Activated CD4-positive, CD25-positive, alpha-beta regulatory T cell (primary cell): ENCODE data around the gene ARHGEF19.
A peak's percentile ranks its signal among the peaks of the same experiment; 100 is the strongest.
"Not testable (repeated sequence)": the region's sequence is repeated elsewhere in the genome, so short reads cannot be mapped to it uniquely, and the experiment has no call there.

ENCODE experiments used
- DNase-seq, 4 experiments: peaks; one replicate each; lab custom pipeline; 2025; lab: John Stamatoyannopoulos, UW

ARHGEF19 gene

DNA sequence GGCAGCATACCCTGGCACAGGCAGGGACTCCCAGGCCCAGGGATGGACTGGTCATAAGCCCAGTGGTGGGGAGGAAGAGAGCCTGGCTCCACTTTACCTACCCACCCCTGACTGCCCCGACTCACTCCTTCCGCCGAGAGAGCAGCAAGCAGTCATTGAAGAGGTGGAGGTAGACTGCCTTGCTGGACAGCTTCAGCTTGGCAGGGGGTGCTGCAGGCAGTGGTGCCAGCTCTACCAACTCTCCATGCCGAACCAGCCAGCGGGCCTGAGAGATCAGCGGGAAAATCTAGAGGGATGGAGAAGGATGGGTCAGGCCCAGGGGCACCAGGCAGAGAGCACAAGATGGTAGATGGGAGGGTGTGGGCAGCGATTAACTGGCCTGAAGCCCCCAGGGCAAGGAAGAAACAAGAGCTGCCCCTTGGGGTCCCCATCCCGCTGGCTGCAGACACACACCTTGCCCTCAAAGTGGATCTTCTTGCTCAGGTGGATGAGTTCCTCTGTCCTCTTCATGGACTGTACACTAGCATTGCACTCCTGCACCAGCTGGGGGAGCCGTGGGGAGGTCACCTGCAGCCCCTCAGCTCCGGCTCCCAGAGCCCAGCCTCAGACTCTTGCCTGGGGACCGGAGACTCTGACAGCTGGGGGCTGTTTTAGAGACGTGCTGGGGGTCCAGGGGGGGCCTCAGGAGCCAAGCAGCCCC is 7.7 kb downstream of the ARHGEF19 start:
- peak in 1 of 4 experiments; percentile 22 for DNase-seq

DNA sequence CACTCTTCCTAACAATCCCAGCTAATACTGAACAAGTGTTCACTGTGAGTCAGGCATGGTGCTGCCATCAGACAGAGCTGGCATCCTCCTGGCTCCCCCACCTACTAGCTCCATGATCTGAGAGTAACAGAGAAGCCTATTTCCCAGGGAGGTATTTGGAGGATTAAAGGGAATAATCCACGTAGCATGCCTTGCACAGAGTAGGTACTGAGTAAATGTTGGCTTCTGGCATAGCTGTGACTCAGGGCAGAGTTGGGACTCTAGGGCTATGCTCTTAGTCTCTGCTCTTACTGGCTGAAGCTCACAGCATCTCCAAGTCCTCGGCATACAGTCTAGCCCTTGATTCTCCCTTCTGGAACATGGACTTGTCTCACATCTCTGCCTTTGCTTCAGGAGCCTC is 8.2 kb downstream of the ARHGEF19 start:
- no peak for DNase-seq

DNA sequence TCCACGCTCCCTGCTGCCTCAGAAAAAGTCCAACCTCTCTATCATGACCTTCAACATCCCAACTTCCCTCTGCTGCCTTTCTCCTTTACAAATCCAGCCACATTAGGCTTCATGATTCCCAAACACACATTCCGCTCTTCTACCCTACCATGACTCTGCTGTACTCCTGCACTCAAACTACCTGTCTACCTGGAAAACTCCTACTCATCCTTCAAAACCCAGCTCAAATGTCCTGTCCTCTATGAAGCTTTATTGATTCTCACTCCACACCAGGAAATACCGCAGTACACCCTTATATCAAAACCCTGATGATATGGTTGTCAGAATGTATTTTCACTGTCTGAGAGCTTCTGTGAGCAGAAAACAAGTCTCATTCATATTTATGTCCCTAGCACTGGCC is 8.9 kb downstream of the ARHGEF19 start:
- no peak for DNase-seq

DNA sequence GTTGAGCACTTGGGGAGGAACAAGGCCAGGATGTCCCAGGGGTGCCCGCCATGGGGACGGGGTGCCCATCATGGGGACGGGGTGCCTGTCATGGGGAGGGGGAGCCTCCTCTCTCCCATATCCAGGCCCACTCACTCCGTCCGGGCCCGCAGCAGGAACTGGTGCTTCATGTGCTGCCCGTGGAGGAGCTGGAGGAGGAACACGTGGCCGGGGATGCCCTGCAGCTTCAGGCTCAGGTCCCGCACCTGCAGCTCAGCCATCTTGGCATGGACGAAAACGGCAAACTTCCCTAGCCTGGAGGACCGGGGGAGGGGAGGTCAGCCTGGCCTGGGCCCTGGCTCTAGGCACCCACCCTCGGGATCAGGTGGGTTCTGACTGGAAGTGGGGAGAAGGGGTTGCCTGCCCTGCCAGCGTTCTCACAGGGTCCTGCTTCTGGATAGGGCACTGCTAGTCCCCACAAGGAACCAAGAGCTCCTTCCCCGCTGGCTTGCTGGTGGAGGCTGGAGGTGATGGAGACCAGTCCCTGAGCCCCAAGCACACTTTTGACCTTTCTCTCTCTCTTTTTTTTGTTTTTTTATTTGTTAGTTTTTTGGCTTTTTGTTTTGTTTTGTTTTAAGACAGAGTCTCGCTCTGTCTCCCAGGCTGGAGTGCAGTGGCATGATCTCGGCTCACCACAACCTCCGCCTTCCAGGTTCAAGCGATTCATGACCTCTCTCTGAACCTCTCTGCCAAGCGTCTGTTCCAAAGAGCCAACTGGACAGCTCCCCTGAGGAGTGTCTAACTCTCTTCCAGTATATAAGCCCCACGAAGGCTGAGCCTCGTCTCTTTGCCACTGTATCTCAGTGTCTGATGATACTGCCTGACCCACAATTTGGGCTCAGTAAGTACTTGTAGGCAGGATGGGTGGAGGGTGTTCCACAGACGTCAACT is 9.9 kb downstream of the ARHGEF19 start:
- no peak for DNase-seq

DNA sequence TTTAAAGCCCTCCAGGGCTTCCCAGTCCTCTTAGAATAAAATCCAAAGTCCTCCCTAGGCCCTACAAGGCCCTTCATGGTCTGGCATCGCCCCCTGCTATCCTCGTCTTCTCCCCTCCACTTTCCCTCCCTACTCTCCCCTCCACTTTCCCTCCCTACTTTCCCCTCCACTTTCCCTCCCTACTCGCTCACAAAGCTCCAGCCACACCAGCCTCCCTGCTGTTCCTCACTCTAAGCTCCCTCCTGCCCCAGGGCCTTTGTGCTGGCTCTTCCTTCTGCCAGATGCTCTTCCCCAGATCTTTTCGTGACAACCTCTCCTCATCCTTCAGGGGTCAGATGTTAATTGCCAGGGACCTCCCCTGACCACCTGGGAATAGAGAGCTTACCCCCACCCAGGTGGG is 12.8 kb downstream of the ARHGEF19 start:
- no peak for DNase-seq

DNA sequence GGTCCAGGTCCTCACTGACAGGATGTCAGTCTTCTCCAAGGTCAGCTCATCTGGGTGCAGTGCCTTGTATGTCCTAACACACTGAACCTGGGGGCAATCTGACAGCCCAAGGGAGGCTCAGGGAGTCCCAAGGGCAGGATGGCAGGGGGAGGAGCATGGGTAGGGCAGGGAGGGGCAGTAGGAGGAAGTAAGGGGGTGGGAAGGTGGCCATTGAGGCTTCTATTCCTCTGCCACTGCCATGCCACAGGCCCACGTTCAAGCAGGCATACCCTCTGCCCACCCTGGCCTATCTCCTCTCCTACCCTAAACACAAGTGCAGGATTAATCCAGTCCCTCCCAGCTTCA is 13.3 kb downstream of the ARHGEF19 start:
- no peak for DNase-seq

DNA sequence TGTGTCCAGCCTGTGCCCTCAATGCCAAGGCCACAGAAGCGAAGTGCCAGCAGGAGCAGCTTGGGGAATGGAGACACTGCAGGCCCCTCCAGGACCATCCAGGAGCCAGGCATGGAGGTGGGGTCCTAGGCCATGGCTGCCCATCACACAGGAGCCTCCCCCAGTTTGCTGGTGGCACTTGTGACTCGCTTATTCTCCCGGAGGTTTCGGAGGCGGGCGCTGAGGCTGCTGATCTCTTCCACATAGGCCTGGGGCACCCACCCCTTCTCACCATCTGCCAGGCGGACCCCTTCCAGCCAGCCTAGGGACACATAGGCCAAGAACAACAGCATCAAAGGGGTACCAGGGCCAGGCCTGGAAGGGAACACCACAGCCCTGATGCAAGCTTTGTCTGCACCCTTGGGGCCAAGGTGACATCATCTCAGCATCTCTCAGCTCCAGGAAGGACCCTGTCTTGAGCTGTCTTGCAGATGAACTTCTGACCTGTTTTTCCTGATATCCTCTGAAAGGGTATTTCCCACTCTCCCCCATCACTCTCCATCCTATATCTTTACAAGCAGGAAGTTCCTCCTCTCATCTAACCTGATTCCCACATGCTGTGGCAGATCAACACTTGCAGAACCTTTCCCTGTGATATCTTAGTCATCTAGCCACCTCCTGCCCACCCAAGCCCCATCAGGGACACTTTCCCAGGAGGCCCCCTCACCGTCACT is 13.9 kb downstream of the ARHGEF19 start:
- DNase-seq = no peak

DNA sequence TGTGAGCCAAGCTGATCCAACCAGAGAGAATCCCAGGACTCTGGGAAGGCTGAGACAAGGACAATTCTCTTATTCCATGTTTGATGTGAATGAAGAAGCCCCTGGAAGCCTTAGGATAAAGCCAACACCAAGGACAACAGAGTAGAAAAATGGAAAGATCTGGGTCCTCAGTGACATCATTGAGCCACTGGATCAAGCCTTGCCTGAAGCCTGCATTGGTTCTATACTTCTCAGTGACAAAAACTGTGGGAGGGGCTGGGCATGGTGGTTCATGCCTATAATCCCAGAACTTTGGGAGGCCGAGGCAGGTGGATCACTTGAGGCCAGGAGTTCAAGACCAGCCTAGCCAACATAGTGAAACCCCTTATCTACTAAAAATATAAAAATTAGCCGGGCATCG is 15.6 kb downstream of the ARHGEF19 start:
- DNase-seq = no peak

DNA sequence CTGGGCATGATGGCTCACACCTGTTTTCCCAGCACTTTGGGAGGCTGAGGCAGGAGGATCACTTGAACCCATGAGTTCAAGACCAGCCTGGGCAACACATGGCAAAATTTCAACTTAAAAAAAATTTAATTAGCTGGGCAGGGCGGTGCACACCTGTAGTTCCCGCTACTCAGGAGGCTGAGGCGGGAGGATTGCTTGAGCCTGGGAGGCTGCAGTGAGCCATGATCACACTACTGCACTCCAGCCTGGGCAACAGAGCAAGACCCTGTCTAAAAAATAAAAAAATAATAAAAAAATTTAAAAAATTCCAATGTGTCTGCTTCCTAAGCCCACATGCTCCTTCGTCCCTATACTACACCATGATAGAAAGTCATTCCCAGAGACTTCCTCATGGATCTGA is 16.3 kb downstream of the ARHGEF19 start:
- not testable (repeated sequence) for DNase-seq

DNA sequence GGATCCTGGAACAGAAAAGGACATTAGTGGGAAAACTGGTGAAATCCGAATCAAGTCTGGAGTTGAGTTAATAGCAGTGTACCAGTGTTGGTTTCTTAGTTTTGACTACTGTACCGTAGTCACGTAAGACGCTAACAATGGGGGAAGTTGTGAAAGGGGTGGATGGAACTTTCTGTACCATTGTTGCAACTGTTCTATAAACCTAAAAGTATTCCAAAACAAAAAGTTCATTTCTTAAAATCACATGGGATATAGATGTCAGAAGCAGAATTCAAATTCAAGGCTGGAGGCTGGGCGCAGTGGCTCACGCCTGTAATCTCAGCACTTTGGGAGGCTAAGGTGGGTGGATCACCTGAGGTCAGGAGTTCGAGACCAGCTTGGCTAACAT is 16.9 kb downstream of the ARHGEF19 start:
- DNase-seq = no peak

DNA sequence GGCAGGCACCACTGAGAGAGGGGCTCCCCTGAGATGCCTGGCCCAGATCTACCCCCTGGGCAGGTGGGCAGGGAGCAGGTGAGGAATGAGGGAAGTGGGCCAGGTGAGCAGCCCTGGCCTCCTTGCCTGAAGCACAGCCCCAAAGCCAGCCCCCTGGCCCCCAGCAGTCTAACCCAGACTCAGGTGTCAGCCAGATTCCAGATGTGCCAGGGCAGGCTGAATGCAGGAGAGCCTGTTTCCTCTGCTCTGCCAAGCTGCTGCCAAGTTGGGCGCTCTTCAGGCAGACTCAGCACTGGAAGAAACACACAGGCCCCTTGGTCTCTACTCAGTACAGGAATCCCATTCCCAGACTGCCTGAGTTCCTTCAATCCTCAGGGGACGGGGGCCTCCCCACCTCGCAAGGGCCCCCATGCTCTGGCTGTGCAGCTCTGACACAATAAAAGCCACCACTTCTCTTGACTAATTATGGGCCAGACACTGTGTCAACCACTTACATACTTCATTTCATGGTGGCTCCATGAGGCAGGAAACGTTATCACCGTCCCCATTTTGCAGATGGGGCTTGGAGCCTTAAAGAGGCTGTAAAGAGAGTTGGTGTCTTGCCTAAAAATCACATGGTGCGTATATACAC is 20.4 kb downstream of the ARHGEF19 start:
- no peak for DNase-seq

DNA sequence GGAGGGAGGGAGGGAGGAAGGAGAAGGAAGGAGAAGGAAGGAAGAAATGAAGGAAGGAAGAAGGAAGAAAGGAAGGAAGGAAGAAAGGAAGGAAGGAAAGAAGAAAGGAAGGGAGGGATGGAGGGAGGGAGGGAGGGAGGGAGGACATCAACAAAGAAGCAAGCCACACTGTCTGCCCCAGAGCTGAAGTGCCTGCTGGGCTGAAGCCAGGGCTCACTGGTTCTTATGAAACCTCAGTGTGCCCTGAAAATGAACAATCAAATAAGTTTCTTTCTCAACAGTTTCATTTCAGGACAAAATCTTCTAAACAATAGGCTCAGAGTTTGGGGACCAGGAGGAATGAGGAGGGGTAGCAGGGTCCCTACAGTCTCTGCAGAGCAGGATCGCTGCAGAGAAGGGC is 21.1 kb downstream of the ARHGEF19 start:
- DNase-seq = no peak

DNA sequence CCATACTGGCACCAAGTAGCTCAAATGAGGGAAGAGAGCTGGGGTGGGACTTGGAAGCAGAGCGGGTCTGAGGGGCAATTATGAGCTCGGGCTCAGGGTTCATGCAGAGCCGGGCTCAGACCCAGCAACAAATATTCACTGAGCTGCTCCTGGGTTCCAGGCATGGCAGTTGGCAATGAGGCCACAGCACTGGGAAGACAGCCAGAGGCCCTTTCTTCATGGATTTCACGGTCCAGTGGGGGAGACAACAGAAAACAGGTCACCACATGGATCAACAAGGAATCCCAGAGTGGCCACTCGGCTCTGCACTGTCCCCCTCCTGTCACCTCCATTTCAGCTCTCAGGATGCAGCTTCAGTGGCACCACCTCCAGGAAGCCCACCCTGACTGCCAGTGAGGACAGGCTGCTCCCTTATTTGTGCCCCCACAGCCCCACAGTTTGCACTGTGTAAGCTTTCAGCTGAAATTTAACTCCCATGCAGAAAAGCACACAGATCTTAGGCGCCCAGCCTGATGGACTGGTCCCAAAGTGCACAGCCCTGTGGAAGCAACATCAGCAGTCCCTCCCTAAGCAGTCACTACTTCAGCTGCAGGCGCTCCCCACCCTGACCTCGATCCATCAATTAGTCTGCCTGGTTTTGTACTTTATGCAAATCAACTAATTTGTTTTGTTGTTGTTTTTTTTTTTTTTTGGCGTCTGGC is 22.4 kb downstream of the ARHGEF19 start:
- no peak for DNase-seq

DNA sequence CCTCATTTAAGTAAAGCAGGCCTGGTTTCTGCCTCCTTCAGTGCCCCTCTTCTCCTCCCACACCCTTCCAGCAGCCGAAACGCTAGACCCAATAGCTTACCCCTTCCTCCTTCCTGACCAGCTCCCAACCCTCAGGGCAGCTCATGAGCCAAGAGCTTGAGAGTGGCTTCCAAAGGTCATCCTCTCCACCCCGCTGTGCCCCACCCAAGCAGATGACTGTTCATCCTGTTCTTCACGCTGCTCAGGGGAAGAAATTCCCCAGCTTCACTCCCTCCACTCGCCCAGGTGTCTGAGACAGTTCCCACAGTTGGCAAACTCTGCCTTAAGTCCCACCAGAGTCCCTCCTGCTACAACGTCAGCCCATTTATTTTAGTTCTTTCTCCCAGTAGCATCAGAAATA is 23.4 kb downstream of the ARHGEF19 start:
- no peak for DNase-seq

DNA sequence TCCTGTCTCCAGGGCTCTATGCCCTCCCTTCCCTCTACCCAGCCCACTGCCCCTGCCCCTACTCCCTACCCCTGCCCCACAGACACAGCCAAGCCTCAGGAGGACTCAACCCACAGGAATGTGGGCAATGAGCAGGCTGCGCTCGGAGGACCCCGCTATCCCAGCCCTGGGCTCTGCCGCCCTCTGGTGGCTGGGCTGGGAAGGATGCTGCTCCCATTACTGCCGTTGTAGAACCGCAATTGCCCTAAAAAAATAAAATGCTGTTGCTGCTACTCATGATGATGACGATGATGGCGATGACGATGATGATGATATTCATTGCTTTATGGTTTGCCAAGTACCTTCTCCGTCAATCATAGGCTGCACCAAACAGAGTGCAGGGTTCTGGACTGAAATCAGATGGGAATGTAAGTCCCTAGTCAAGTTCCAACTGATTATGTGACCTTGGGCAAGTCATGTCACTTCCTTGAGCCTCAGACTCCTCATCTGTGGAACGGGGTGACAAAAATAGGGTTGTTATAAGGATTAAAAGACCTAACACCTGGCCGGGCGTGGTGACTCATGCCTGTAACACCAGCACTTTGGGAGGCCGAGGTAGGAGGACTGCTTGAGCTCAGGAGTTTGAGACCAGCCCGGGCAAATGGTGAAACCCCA is 24.6 kb downstream of the ARHGEF19 start:
- peak; percentile 52 to 66 (median 62) for DNase-seq

DNA sequence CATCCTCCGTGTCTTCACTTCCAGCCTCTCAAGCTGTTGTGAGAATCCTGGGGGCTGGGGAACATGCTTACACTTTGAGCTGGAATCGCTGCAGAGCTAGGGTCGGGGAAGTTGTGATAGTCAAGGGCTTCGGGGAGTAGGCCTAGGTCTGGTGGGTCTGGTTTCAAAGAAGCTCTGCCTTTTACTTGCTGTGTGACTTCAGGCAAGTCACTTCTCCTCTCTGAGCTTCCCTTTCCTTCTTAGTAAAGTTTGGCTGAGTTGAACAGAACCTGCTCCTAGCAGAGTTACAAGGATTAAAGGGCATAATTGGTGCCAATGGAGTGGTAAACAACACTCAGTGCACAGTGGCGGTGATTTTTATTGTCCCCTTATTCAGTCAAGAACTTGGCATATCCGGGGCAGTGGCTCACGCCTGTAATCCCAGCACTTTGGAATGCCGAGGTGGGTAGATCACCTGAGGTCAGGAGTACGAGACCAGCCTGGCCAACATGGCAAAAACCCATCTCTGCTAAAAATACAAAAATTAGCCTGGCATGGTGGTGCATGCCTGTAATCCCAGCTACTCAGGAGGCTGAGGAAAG is 25.7 kb downstream of the ARHGEF19 start:
- no peak for DNase-seq

DNA sequence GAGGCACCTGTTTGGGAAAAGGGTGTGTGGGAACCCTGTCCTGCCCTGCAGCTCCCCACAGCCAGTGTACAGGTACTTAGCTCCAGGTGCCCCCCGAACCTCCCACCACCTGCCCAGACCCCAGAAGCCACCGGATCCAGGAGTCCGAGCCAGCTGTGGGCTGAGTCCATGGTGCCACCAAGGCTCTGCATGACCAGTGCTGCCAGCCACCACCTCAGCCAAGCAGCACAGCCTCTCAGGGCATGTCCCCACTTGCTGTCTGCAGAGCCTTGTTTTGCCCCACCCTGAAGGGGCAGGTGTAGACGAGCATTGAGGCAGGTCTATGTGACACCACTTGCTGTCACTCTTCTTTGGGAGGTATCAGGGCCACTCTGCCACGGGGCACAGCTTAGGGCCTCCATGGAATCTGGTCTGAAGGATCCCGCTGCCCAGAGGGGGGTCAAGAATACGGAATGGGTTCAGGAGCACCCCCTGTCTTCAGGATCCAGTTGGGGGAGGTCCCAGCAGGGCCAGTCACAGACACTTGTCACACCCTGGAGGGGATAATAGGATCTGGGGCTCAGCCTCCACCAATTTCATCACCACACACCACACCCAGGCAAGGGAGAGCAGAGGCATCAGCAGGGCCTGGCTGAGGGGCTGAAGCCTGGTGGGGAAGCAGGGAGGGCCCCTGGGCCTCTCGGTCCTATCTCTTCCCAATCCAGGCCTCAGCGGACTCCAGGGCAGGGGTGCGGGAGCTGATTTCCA is 27.7 kb downstream of the ARHGEF19 start:
- no peak for DNase-seq

DNA sequence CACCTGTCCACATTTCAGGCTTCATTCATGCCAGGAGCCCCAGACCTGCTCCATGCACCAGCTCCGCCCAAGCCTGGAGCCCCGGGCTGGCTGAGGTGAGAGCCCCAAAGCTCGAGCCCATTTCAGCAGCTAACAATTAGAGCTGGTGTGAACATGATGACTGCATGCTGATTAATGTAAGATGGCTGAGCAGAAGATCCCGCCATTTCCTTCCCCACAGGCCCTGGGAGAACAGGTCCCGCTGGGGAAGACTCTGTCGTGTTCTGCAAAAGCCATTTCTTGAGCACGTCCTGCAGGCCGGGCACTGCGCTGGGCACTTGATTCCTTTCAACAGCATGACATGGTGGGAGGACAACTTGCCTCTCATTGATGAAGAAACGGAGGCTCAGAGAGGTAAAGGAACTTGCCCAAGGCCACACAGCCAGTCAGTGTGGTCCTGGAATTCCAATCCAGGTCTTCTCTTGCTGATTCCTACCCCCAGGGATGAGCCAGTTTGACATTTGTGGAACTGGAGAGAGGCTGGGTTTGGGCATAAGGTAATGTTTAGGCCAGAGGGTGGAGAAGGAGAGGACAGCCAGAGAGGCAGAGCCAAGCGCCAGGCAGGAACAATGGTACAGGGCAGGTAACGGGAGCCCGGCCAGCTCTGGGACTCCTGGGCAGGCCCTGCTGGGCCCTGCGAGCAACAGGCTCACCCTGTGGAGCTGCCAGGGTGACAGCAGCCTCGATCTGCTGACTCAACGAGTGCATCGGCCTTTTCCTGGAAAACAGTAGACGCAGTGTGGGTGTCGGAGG is 28.5 kb downstream of the ARHGEF19 start:
- DNase-seq = no peak

DNA sequence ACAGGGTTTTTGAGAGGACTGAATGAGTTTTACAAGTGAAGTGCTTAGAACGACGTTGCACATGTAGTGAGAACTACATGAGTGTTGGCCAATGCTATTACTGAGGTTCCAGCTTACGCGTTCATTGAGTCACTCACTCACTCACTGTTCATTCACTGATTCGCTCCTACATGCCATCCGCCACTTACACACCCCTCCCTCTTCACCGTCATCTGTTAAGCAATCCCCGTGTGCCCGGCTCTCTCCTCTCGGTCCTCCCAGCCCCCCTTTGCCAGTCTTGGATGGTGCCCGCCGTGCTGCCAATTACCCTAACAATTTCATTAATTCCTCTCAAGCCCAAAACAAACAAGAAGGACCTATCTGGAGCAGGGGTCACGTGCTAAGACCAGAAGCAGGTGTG is 29.3 kb downstream of the ARHGEF19 start:
- no peak for DNase-seq
